DMS 273 (cell line): Measurements from ENCODE around the gene DEFB116.
A peak's percentile ranks its signal among the peaks of the same experiment; 100 is the strongest.
"Not testable (repeated sequence)": the region's sequence is repeated elsewhere in the genome, so short reads cannot be mapped to it uniquely, and the experiment has no call there.

Source experiments
- DNase-seq: peaks from one replicate; lab custom pipeline; 2025; ENCODE audit not compliant: unreplicated experiment; lab: John Stamatoyannopoulos, UW

The DEFB116 gene, protein sequence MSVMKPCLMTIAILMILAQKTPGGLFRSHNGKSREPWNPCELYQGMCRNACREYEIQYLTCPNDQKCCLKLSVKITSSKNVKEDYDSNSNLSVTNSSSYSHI

DNA sequence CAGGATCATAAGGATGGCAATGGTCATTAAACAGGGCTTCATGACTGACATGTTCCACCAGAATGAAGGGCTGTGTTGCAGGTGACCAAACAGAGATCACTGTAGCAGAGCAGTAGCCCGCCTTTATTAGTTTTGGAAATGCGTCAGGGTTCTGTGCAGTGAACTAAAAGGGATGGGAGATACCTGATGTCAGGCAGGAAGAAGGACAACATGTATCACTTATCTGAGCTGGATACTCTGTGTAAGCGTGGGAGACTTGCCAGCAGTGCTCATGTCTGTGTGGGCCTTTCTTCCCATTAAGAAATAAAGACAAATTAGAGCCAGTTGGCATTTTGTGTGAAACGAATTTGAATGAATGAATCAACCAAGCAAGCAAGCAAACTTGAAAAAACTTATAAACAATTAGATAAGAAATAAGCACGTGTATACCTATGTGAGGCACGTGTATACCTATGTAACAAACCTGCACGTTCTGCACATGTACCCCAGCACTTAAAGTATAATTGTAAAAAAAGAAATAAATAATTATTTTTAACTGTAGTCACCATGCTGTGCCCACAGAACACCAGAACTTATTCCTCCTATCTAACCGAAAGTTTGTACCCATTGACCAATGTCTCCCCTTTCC, at the start of gene DEFB116:
Gene DEFB116 (minus strand): TSS at position 51 of the 628 bp plus-strand sequence. CDS start 0 bp downstream, at position 51.
- no peak for DNase-seq

DNA sequence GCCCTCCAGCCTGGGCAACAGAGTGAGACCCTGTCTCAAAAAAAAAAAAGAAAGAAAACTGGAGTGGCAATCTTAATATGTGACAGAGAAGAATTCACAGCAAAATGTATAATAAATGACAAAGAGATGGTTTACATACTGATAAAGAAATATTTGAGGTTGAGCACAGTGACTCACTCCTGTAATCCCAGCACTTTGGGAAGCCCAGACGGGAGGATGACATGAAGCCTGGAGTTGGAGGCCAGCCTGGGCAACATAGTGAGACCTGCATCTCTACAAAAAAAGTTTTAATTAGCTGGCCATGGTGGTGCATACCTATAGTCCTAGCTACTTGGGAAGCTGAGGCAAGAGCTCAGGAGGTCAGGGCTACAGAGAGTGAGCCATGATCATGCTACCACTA, 47.6 kb upstream of the DEFB116 start:
- DNase-seq, result no peak

DNA sequence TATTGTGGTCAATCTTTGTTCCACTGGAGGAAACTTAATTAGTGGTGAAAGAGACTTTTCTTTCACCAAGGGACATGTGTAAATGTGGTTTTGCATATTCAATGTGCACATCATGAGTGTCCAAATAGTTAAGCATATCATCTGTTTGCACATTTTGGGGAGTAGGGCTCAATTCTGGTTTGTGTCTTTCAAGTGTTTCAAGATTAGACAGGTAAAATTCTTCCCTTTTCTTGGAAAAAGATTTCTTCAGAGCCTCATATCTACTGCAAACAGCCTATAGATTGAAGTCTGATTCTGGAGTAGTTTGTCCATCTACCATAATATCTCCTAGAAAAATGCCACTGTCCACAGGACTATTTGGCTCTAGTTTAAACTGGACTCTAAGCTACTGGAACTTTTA, 33.1 kb upstream of the DEFB116 start:
- no peak for DNase-seq

DNA sequence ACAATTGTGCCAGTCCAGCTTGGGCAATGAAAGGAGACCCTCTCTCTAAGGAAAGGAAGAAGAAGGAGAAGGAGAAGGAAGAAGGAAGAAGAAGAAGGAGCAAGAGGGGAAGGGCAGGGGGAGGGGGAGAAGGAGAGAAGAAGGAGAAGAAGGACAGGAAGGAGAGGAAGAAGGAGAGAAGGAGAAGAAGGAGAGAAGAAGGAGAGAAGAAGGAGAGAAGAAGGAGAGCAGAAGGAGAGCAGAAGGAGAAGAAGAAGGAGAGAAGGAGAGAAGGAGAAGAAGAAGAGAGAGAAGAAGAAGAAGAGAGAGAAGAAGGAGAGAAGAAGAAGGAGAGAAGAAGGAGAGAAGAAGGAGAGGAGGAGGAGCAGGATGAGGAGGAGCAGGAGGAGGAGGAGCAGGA, 22.5 kb upstream of the DEFB116 start:
- no peak for DNase-seq

DNA sequence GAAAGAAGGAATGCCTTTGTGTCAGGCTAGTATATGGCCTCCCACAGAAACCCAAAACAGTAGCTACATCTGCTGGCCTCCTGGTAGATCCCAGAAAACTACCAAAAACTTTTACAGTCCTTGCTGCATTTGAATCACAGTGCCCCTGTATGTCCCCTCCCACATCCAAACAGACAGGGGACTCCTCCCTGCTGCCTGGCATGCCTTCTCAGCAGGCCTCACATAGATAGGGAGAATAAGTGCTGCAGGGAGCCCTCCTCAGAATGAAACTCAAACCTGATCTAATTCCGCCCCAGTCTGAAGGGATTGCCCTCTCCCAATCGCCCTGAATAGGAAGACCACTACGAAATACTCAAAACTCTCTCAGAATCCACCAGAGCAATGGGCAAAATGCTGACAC, 14.1 kb upstream of the DEFB116 start:
- no peak for DNase-seq

DNA sequence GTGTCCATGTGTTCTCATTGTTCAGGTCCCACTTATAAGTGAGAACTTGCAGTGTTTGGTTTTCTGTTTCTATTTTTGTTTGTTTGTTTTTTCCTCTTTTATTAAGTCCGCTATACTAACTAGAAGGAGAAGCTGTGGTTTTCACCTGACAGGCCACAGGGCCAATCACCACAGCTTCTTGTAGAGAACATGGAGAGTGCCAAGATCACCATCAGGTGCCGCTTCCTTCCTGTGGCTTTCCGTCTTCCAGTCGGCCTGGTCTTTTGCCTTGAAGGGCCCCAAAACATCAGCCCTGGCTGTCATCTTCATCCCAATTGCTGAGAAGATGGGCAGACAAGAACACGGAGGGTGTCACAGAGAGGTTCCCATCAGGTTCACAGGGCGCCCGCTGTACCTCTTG, 23.4 kb downstream of the DEFB116 start:
- DNase-seq, result not testable (repeated sequence)

DNA sequence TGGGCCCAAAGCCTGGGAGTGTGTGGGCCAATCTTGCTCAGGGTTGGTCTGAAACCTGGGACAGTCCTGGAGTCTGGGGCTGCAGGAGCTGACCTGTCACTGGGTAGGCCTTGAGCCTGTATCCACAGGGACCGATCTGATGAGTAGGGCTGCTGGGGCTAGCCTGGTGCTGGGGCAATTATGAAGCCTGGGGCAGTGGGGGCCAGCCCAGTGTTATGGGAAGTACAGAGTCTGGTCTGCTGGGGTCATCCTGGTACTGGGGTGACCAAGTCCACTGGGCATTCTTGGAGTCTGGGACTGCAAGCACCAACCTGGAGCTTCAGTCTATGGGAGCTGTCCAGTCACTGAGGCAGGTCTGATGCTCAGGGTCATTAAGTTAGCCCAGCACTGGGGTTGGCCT, 30.2 kb downstream of the DEFB116 start:
- no peak for DNase-seq

DNA sequence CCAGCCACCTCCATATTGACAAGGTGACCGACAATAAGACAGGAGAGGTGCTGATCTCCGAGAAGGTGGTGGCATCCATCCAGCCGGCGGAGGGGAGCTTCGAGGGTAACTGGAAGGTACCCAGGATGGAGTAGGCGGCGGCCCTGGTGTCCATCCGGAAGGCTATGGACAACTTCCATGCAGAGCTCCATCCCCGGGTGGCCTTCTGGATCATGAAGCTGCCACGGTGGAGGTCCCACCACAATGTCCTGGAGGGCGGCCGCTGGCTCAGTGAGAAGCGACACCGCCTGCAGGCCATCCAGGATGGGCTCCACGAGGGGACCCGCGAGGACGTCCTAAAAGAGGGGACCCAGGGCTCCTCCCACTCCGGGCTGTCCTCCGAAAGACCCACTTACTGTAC, 33.9 kb downstream of the DEFB116 start:
- no peak for DNase-seq

DNA sequence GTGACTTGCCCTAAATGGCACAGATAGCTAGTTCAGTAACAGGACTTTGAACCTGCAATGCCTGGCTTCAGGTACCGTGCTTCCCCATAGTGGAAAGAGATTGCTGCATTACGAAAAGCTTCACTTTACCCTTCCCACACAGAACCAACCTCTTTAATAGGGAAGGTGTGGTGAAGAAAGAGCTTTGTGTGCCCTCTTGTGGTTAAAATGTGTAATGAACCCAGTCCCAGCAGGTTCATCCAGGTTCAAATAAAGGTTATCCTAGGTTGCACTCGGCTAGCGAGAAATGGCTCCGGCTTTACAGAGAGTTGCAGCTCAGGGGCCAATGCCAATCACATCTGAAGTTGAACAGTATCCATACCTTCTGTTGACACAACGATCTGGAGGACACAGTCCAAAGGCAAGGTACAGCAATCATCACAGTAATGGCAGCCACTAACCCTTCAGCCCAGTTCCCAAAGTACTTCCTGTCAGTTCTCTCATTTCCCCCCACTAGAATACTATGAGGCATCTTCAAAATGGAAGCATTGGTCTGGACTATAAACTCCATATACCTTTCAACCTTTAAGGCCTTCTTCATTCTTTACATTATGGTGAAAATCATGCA, 48.0 kb downstream of the DEFB116 start:
- peak; percentile 53 for DNase-seq

DNA sequence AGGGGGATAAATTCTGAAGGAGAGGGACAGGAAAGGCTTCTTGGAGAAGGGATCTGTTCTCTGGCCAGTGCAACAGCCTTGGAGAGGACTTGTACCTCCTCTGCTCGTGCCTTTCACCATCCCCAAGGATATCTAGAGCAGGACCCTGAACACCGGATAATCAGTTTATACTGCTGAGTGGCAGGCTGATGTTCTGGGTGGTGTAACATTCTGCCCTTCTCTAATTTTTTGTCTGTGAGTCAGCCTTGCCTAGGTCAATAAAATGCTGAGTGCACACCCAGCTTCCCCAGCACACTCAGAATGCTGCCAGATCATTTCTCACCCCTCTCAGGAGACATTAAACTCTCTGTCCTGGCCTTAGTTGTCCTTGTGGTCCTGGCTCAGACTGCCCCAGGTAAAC, 51.0 kb downstream of the DEFB116 start, which contains the start of gene DEFB115:
Gene DEFB115 (plus strand): TSS at position 301 of the 400 bp plus-strand sequence. CDS start 0 bp downstream, at position 301.
- no peak for DNase-seq

DNA sequence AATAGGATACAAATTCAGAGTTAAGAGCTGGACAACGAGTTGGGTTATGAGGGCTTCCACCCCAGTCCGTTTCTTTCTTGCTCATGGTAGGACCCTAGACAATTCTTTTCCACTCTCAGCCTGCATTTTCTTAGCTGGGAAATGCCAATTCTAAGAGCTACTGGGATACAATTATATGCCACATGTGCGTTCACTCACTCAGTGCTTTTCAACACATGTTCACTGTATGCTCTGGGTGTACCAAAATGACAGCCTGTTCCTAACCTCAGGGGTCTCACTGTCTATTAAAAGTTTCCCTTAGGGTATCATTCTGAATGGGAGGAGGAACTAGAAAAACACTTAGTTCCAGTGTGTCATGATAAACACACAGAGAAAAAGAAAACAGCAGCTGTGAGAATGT, 51.4 kb downstream of the DEFB116 start:
- DNase-seq, result no peak
